ENCODE data around the gene EFNA1. TPM values are rescaled to one million over a fixed set of nuclear protein-coding genes. Genes with fewer than 3 reads are reported as not detected.

EFNA1 gene
- total and polyA plus RNA-seq, 2 of the 13 experiments (the other 11 are each of a cell fraction or from before 2014, with no cell fraction given), result 81.8 to 874 TPM

- TF ChIP-seq ZNF468 (CRISPR knock-in tag; IDR thresholded peaks at IDR 0.05) (no peak), ZNF552 (CRISPR knock-in tag; IDR thresholded peaks at IDR 0.05; ENCODE audit: borderline replicate concordance) (no peak), POGZ (CRISPR knock-in tag; IDR thresholded peaks at IDR 0.05) (no peak), ZNF709 (CRISPR knock-in tag; IDR thresholded peaks at IDR 0.05) (no peak), ZSCAN29 (CRISPR knock-in tag; conservative IDR thresholded peaks at IDR 0.05) (no peak), JUNB (CRISPR knock-in tag; IDR thresholded peaks at IDR 0.05; ENCODE audit: borderline replicate concordance) (no peak), ZNF674 (CRISPR knock-in tag; IDR thresholded peaks at IDR 0.05; ENCODE audit: low read depth) (no peak), SSRP1 (CRISPR knock-in tag; IDR thresholded peaks at IDR 0.05) (no peak), ZBTB10 (CRISPR knock-in tag; IDR thresholded peaks at IDR 0.05; ENCODE audit: borderline replicate concordance) (no peak), HBP1 (CRISPR knock-in tag; IDR thresholded peaks at IDR 0.05; ENCODE audit: low read depth) (no peak), ZBTB49 (CRISPR knock-in tag; IDR thresholded peaks at IDR 0.05; ENCODE audit: borderline replicate concordance) (no peak), MTA3 (CRISPR knock-in tag; IDR thresholded peaks at IDR 0.05) (no peak), DR1 (CRISPR knock-in tag; IDR thresholded peaks at IDR 0.05) (no peak), NCOA2 (CRISPR knock-in tag; IDR thresholded peaks at IDR 0.05) (no peak), AHR (CRISPR knock-in tag; IDR thresholded peaks at IDR 0.05) (no peak), DDIT3 (CRISPR knock-in tag; IDR thresholded peaks at IDR 0.05) (no peak), TBX3 (IDR thresholded peaks at IDR 0.05; ENCODE audit: borderline replicate concordance) (no peak), NFE2L1 (CRISPR knock-in tag; IDR thresholded peaks at IDR 0.05; ENCODE audit: borderline replicate concordance) (no peak), ZNF292 (CRISPR knock-in tag; IDR thresholded peaks at IDR 0.05; ENCODE audit: borderline replicate concordance, low read depth) (no peak), ZBTB43 (CRISPR knock-in tag; conservative IDR thresholded peaks at IDR 0.05) (no peak), ZNF326 (CRISPR knock-in tag; IDR thresholded peaks at IDR 0.05; ENCODE audit: borderline replicate concordance) (no peak), THYN1 (CRISPR knock-in tag; IDR thresholded peaks at IDR 0.05; ENCODE audit: borderline replicate concordance, low read depth) (no peak)
Observed at GRCh38 chr1:155167166-155168104, 39.8 kb downstream of the EFNA1 start (continued).

Data from HepG2 (cell line).